ENCODE measurements around the gene TMEM19. TPM values are rescaled to one million over a fixed set of nuclear protein-coding genes. Genes with fewer than 3 reads are reported as not detected.
A peak's percentile ranks its signal among the peaks of the same experiment; 100 is the strongest.

Gene TMEM19
- total RNA-seq, 1 donor from 2014 or later, result 27.8 TPM

DNA sequence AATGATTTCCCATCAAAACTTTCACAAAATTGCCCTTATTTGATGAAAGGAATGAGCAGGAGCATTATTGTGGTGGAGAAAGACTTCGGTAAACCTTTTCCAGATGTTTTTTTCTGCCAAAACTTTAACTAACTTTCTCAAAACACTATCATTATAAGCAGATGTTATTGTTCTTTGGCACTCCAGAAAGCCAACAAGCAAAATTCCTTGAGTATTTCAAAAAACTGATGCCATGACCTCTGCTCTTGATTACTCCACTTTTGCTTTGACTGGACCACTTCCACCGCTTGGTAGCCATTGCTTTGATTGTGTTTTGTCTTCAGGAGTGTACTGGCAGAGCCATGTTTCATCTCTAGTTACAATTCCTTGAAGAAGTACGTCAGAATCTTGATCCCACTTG lies 39.1 kb downstream of the TMEM19 start:
- TF ChIP-seq, protein P1, sequence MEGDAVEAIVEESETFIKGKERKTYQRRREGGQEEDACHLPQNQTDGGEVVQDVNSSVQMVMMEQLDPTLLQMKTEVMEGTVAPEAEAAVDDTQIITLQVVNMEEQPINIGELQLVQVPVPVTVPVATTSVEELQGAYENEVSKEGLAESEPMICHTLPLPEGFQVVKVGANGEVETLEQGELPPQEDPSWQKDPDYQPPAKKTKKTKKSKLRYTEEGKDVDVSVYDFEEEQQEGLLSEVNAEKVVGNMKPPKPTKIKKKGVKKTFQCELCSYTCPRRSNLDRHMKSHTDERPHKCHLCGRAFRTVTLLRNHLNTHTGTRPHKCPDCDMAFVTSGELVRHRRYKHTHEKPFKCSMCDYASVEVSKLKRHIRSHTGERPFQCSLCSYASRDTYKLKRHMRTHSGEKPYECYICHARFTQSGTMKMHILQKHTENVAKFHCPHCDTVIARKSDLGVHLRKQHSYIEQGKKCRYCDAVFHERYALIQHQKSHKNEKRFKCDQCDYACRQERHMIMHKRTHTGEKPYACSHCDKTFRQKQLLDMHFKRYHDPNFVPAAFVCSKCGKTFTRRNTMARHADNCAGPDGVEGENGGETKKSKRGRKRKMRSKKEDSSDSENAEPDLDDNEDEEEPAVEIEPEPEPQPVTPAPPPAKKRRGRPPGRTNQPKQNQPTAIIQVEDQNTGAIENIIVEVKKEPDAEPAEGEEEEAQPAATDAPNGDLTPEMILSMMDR (conservative IDR thresholded peaks at IDR 0.05; ENCODE audit: low read depth, low read length), result no peak
- H3K4me3 ChIP-seq (ENCODE audit: low read depth, low read length), result no peak overlapping the region
- DNase-seq (ENCODE audit: low read depth), result no peak

DNA sequence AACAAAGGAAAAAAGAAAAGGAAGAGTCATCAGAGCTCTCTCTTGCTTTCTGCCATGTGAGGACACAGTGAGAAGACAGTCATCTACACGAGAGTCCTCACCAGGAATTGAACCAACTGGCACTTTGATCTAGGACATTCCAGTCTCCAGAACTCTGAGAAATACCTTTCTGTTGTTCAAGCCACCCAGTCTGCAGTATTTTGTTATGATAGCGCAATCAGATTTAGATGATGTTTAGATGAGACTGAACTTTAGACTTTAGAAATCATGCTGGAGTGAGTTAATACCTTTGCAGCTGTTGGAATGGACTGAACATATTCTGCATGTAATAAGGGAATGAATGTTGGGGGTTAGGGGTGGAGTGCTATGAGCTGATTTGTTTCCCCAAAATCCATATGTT lies 40.7 kb downstream of the TMEM19 start:
- H3K4me3 ChIP-seq (ENCODE audit: low read depth, low read length), result no peak overlapping the region
- TF ChIP-seq, protein P1 (conservative IDR thresholded peaks at IDR 0.05; ENCODE audit: low read depth, low read length), result no peak
- no peak for DNase-seq (ENCODE audit: low read depth)

DNA sequence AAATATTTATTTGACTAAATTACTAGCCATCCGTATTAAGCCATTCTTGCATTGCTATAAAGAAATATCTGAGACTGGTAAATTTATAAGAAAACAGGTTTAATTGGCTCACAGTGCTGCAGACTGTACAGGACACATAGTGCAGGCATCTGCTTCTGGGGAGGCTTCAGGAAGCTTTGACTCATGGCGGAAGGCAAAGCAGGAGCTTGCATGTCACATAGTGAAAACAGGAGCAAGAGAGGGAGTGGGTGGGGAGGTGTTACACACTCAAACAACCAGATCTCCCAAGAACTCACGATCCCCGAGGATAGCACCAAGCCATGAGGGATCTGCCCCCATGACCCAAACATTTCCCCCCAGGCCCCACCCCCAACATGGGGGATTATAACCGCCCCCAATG lies 42.1 kb downstream of the TMEM19 start:
- no peak overlapping the region for H3K4me3 ChIP-seq (ENCODE audit: low read depth, low read length)
- TF ChIP-seq, protein P1 (conservative IDR thresholded peaks at IDR 0.05; ENCODE audit: low read depth, low read length), result no peak

DNA sequence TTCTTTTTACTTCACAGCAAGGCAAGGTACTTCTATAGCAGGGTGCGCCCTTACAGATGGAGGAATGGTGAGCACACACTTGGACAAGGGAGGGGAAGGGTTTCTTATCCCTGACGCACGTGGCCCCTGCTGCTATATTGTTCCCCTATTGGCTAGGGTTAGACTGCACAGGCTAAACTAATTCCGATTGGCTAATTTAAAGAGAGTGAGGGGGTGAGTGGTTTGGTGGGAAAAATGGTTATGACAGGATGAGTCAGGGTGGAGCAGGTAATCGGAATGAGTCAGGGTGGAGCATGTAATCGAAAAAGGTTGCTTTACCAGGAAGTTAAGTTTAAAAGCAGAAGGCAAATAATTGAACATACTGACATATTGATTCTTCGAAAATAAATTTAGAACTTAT lies 45.1 kb downstream of the TMEM19 start:
- H3K4me3 ChIP-seq (ENCODE audit: low read depth, low read length), result no peak overlapping the region
- TF ChIP-seq, protein P1 (conservative IDR thresholded peaks at IDR 0.05; ENCODE audit: low read depth, low read length), result no peak
- no peak for DNase-seq (ENCODE audit: low read depth)

More for the DNA sequence above, 42.1 kb downstream of the TMEM19 start:
- no peak for DNase-seq (ENCODE audit: low read depth)

DNA sequence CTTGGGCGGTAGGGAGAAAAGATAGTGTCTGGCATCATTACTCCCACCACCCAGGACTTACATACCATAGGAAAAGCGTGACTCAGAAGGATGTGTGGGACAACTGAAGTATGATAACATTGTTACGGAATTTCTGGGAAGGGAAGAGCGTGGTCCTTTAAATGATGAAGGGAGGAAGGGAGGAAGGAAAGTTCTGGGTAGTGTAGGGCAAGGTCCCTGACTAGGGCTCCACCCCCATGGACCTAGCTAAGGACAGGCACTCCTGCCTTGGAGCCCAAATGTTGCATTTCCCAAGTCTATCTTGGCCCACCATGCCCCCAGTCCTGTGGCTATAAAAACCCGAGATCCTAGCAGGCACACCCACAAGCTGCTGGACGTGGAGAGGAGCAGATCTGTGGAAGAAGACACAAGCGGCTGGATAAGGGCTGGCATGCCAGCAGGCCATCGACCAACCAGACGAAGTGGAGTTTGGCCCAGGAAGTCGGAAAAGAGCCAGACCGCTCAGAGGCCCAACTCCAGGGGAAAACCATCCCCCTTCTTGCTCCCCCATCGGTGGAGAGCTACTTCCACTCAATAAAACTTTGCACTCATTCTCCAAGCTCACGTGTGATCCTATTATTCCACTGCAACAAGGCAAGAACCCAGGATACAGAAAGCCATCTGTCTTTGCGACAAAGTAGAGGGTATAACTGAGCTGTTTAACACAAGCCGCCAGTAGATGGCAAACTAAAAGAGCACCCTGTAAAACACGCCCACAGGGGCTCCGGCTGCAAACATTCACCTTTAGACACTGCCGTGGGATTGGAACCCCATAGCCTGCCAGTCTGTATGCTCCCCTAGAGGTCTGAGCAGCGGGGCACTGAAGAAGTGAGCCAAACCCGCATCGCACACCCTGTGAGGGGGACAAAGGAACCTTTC lies 45.8 kb downstream of the TMEM19 start:
- TF ChIP-seq, protein P1 (conservative IDR thresholded peaks at IDR 0.05; ENCODE audit: low read depth, low read length), result peak; percentile 16
- no peak for DNase-seq (ENCODE audit: low read depth)
- H3K4me3 ChIP-seq (ENCODE audit: low read depth, low read length), result no peak overlapping the region

DNA sequence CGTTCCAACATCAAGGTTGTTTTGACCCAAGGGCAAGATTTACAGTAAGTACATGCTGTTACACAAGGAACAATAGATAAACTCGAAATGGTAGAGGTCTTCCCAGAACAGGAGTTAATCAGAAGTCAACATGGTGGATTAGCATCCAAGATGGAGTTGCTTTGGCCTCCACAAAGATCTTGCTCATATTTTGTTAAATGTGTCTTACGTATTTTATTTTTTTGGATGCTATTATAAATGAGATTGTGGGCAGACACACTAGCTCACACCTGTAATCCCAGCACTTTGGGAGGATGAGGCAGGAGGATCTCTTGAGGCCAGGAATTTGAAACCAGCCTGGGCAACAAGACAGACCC lies 46.5 kb downstream of the TMEM19 start:
- TF ChIP-seq, protein P1 (conservative IDR thresholded peaks at IDR 0.05; ENCODE audit: low read depth, low read length), result no peak
- DNase-seq (ENCODE audit: low read depth), result no peak
- H3K4me3 ChIP-seq (ENCODE audit: low read depth, low read length), result no peak overlapping the region

DNA sequence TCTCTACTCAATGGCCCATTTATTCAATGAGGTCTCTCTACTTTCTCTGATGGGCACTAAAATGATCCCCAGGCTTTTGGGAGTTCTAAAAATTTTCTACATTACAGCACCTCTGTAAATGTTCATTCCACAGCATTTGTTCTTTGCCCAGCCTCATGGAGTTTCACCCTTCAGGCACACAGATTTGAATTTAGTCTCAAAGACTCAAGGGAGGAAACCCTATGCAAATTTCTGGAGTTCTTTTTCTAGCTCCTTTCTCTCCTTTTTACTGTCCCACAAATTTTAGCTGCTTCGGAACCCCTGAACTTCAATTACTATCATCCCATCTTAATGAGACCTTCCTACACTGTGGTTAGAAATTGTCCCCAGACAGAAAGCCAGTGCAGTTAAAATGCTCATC lies 51.3 kb downstream of the TMEM19 start:
- TF ChIP-seq, protein P1 (conservative IDR thresholded peaks at IDR 0.05; ENCODE audit: low read depth, low read length), result no peak
- H3K4me3 ChIP-seq (ENCODE audit: low read depth, low read length), result no peak overlapping the region
- DNase-seq (ENCODE audit: low read depth), result no peak
